ENCODE data around the gene RAB36.
A peak's percentile ranks its signal among the peaks of the same experiment; 100 is the strongest.

The RAB36 gene

GRCh38 chr22:23212061-23213021 lies 67.1 kb downstream of the RAB36 start:
- DNase-seq, result peak; percentile 85

GRCh38 chr22:23213022-23213555 lies 67.8 kb downstream of the RAB36 start:
- DNase-seq, result no peak

- DNase-seq, result no peak
These were observed 68.5 kb downstream of the RAB36 start for GRCh38 chr22:23213581-23214334.

Data from NCI-H446 treated with DMSO at 0.1 percent for 48 hours (cell line).